Stimulated activated naive B cell treated with anti-CD40 and anti-IgM and Interleukin-4, amounts not matched to agents 10 μg/mL and 1 μg/mL and 100 μg/mL, for 72 hours (primary cell): ENCODE data around the gene ANKRD11.
"Not testable (repeated sequence)": the region's sequence is repeated elsewhere in the genome, so short reads cannot be mapped to it uniquely, and the experiment has no call there.

Source experiments
- ATAC-seq, 2 donors: fragments of 150-1000 bp; cut with Tn5 transposase; replicated peaks; 2 replicates each; pipeline ENCODE4 v1.10.0; 2021; ENCODE audit warnings: moderate library complexity in 1 of 2
- DNase-seq: peaks from one replicate; pipeline ENCODE4 v3.0.0; 2021
- H3K27ac Mint-ChIP-seq: one replicate; pipeline ENCODE4 v1.8.0; 2022; ENCODE audit warnings: mild to moderate bottlenecking, mixed read lengths
- H3K27me3 Mint-ChIP-seq, 2 donors: one replicate each; pipeline ENCODE4 v1.8.0; 2022; ENCODE audit warnings: mixed read lengths in 2 of 2
- H3K36me3 Mint-ChIP-seq, 2 donors: one replicate each; pipeline ENCODE4 v1.8.0; 2022; ENCODE audit warnings: mixed read lengths in 2 of 2, mild to moderate bottlenecking in 1 of 2
- H3K4me1 Mint-ChIP-seq, 2 donors: one replicate each; pipeline ENCODE4 v1.8.0; 2022; ENCODE audit warnings: mixed read lengths in 2 of 2, mild to moderate bottlenecking in 1 of 2
- H3K4me3 Mint-ChIP-seq, 2 donors: one replicate each; pipeline ENCODE4 v1.8.0; 2022; ENCODE audit warnings: mild to moderate bottlenecking in 2 of 2, mixed read lengths in 2 of 2, moderate library complexity in 1 of 2
- H3K9me3 Mint-ChIP-seq, 2 donors: one replicate each; pipeline ENCODE4 v1.8.0; 2022; ENCODE audit warnings: mixed read lengths in 2 of 2, mild to moderate bottlenecking in 1 of 2

Gene ANKRD11

DNA sequence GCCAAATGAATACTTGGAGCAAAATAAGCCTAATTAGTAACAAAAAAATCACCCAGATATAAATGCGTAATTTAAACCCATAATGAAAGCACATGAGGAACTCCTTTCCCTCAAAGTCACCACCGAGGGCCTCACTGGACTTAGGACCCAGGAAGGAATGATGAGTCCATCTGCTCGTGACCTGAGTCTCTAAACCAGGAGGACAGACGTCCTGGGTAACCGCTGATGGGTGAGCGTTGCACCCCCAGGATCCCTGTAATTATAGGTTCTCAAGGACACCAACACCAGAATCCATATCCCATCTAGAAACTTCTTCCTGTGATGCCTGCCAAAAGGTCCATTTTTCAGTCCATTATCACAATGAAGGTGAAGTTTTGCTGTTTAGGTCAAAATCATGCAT, 151.5 kb downstream of the ANKRD11 start:
- no peaks in the 10 kb centered on the region for H3K9me3 Mint-ChIP-seq
- no peak overlapping the region for H3K4me3 Mint-ChIP-seq
- no peak overlapping the region for H3K27ac Mint-ChIP-seq
- H3K4me1 Mint-ChIP-seq: peaks cover 50 to 84% of the 10 kb centered on the region in 2 donors
- no peak for ATAC-seq
- no peaks in the 10 kb centered on the region for H3K27me3 Mint-ChIP-seq
- H3K36me3 Mint-ChIP-seq: peaks cover 8 to 15% of the 10 kb centered on the region in 2 donors
- DNase-seq: no peak

DNA sequence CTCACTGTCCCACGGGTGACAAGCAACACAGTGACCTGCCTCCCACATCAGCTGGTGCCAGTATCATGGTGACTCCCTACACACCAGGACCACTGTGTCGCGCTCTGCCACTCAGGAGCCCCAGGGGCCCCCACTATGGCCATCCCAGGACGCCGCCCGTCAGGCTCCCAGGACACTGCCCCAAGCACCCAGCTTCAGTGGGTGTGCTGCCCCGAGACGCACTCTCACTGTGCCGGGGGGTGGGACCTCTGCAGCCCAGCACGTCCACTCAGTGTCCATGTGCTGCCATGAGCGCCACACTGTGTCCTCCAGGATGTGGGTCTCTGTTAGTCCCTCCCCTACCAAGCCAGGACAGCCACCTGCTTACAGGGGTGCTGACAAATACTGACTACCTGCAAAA, 152.4 kb downstream of the ANKRD11 start:
- Mint-ChIP-seq H3K9me3 (no peaks in the 10 kb centered on the region), H3K4me3 (no peak overlapping the region), H3K36me3 (peaks cover 5 to 10% of the 10 kb centered on the region in 2 donors), H3K4me1 (peaks cover 50 to 83% of the 10 kb centered on the region in 2 donors), H3K27me3 (no peaks in the 10 kb centered on the region), H3K27ac (peak overlapping the region; percentile 69)
- ATAC-seq (no peak), DNase-seq (no peak)

DNA sequence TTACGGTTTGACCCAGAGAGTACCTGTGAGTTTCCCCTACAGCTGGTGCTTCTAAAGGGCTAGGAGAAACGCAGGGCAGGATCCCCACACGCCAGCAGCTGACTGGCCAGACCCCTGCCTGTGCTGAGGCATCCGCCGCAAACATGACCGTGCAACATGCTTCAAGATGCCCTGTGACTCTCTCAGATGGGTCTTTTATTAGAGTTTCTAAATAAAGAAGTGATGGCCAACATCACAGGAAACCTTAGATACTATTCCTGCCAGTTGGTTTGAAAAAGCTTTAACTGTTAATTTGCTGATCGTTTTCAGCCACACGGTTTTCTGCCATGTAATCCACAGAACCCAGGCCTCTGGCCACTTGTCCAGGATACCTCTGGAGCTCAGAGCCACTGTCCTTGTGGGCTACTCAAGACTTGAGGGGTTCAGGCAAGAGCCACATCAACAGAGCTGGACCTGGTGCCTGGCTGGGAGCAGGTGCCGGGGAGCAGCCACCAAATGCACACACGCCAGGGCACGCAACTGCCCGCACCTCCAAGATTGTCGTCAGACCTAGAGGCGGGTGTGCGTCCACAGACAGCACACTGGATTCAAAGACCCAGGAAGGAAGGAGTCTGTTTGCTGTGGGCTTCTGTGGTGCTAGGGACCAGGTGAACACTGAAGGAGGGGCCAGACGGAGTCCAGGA, 154.4 kb downstream of the ANKRD11 start:
- Mint-ChIP-seq H3K4me1 (peaks cover 53 to 82% of the 10 kb centered on the region in 2 donors), H3K4me3 (no peak overlapping the region), H3K27me3 (no peaks in the 10 kb centered on the region), H3K36me3 (peaks cover 0 to 7% of the 10 kb centered on the region in 2 donors), H3K27ac (peak overlapping the region; percentile 47), H3K9me3 (no peaks in the 10 kb centered on the region)
- DNase-seq (no peak), ATAC-seq (no peak)

DNA sequence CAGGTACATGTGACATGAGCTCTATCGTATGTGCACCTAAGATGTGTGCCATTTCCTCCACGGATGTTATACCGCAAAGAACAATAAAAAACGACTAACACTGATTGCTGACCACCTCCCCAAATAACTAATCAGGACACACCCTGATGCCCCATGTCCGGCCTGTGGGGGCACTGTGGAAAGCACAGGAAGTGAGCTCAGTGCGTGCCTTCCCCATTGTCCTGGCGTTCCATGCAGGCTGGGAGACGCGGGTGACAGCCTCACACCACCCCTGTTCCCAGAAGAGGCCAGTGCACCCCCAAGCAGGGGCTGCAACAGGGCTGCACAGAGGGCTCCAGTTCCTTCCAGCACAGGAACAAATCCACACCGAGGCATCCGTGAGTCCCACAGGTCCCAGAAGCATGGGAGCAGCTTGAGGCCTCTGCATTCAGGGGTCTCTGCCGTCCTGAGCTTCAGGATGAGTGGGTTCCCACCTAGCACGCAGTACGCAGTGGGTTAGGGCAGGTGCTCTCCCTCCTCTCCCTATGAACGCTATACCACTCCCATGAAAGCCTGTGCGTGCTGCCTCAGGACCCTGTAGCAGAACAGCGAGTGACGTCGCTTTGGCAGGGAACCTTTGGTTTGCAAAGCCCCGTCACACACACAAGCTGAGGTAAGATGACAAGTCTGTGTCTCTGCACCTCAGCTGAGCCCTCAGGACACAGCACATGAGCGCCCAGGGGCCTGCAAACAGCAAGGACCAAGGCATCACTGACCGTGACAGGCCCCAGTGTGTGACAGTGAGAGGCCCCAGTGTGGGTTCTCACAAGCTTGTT, 155.2 kb downstream of the ANKRD11 start:
- H3K27me3 Mint-ChIP-seq: no peaks in the 10 kb centered on the region
- H3K27ac Mint-ChIP-seq: peak overlapping the region; percentile 61
- H3K4me3 Mint-ChIP-seq: peak overlapping the region in 1 of 2 donors; percentile 25
- peaks cover 54 to 79% of the 10 kb centered on the region in 2 donors for H3K4me1 Mint-ChIP-seq
- H3K36me3 Mint-ChIP-seq: peaks cover 0 to 7% of the 10 kb centered on the region in 2 donors
- DNase-seq (no peak), ATAC-seq (peak in 1 of 2 donors; percentile 15)
- no peaks in the 10 kb centered on the region for H3K9me3 Mint-ChIP-seq

DNA sequence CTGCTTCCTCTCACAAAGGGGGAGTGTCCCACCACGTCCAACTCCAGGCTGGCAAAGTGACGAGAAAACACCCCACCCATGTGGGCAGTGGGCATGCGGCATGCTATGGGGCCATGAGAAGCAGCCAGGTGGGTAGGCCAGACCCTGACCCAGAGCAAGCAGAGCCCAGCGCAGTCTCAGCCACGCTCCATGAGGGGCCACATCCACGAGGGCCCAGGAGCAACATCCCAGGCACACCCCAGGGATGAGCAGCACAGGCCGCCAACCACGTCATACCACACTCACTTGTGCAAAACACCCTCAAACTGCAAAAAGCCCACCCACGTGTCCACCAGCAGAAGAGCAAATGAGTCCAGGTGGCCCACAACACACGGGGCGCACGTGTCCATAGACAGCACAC, 155.9 kb downstream of the ANKRD11 start:
- Mint-ChIP-seq H3K9me3 (no peaks in the 10 kb centered on the region), H3K4me3 (peak overlapping the region in 1 of 2 donors; percentile 25), H3K27ac (peak overlapping the region; percentile 75), H3K36me3 (peaks cover 0 to 7% of the 10 kb centered on the region in 2 donors), H3K4me1 (peaks cover 50 to 76% of the 10 kb centered on the region in 2 donors), H3K27me3 (no peaks in the 10 kb centered on the region)
- no peak for DNase-seq
- ATAC-seq: no peak

DNA sequence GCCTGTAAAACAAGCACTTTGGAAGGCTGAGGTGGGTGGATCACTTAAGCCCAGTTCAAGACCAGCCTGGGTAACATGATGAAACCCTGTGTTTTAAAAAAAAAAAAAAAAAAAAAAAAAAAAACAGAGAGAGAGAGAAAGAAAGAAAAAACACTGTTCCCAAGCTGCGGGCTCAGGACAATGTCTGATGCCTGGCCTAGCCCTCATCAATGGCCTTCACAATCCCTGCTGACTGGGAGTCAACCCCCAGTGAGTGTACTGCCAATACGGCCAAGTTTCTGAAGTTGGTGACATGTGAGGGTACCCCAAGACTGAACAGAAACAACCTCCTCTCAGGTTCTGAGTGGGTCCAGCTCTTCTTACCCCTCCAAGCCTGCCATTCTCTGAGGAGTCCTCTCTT, 156.3 kb downstream of the ANKRD11 start:
- H3K36me3 Mint-ChIP-seq: peaks cover 2 to 9% of the 10 kb centered on the region in 2 donors
- no peaks in the 10 kb centered on the region for H3K27me3 Mint-ChIP-seq
- DNase-seq (no peak), ATAC-seq (peak; percentile 3 to 31)
- peaks cover 50 to 76% of the 10 kb centered on the region in 2 donors for H3K4me1 Mint-ChIP-seq
- H3K27ac Mint-ChIP-seq: no peak overlapping the region
- no peaks in the 10 kb centered on the region for H3K9me3 Mint-ChIP-seq
- no peak overlapping the region for H3K4me3 Mint-ChIP-seq

DNA sequence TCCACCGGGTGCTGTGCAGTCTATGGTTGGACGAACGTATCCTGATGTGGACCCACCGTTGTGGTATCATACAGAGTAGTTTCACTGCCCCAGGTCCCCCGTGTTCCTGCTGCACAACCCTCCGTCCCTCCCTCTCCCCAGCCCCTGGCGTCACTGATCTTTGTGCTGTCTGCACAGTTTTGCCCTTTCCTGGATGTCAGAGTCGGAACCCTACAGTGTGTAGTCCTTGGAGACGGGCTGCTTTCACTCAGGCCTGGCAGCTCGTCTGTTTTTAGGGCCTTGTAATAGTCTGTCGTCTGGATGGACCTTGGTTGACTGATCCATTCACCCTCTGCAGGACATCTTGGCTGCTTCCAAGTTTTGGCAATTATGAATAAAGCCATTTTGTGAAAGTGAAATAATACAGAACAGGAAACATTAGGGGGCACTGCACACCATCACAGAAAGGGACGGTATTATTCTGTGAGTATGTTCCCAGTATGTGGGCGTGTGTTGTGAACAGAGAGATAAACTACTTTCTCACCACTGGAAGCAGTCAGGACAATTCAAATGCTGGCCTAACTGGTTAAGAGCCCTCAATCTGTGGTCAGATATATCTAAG, 156.9 kb downstream of the ANKRD11 start:
- H3K4me3 Mint-ChIP-seq, DNase-seq, H3K9me3 Mint-ChIP-seq, H3K27me3 Mint-ChIP-seq: not testable (repeated sequence)
- Mint-ChIP-seq H3K4me1 (peaks cover 48 to 73% of the 10 kb centered on the region in 2 donors), H3K27ac (peak overlapping the region; percentile 67), H3K36me3 (peaks cover 3 to 11% of the 10 kb centered on the region in 2 donors)
- peak; percentile 70 to 77 for ATAC-seq

DNA sequence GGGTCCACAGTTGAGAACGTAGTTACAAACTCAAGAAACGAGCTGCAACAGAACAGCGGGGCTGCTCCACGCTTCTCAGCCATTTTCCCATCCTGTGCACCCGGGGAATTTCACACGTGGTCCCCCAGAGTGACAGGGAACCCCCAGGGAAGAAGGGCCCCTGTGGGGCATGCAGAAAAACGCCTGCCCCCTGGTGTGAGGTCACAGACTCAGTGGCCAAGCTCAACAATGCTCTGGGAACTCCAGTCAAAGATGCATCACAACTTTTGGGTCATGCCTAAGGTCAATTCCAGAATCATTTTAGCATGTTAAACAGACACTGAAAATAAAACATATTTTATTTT, 157.5 kb downstream of the ANKRD11 start:
- no peak overlapping the region for H3K4me3 Mint-ChIP-seq
- DNase-seq: no peak
- no peaks in the 10 kb centered on the region for H3K9me3 Mint-ChIP-seq
- H3K4me1 Mint-ChIP-seq: peaks cover 52 to 73% of the 10 kb centered on the region in 2 donors
- peaks cover 6 to 16% of the 10 kb centered on the region in 2 donors for H3K36me3 Mint-ChIP-seq
- ATAC-seq: no peak
- H3K27me3 Mint-ChIP-seq: no peaks in the 10 kb centered on the region
- H3K27ac Mint-ChIP-seq: no peak overlapping the region

DNA sequence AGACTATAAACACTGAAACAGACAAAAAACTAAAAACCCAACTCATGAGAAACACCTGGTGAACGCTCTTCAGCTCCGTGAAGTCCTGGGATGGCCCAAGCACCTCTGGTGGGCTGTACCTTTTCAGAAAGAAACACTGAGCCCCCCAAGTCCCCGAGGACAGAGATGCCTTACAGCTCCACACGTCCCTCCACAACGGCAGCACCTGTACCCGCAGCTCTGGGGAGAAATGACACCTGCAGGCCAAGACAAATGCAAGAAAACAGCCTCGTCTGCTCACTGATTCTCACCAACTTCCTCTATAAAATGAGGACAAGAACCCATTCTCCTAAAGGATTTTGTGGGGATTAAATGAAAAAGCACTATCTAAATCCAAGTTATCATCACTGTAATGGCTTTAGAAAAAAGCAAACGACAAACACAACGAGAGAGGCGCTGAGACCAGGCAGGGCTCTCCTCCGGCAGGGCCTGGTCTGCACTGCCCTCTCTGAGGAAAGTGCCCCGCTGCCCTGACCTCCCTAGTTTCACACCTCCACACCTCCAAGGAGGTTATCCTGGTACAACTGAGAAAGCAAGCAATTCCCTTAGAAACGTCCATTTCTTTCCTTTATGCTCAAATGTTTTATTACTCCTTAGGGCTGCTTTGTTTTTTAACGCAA, 158.0 kb downstream of the ANKRD11 start:
- ATAC-seq (no peak), DNase-seq (no peak)
- Mint-ChIP-seq H3K27me3 (no peaks in the 10 kb centered on the region), H3K4me3 (no peak overlapping the region), H3K4me1 (peaks cover 52 to 74% of the 10 kb centered on the region in 2 donors), H3K27ac (peak overlapping the region; percentile 26), H3K36me3 (peaks cover 6 to 19% of the 10 kb centered on the region in 2 donors), H3K9me3 (no peaks in the 10 kb centered on the region)

DNA sequence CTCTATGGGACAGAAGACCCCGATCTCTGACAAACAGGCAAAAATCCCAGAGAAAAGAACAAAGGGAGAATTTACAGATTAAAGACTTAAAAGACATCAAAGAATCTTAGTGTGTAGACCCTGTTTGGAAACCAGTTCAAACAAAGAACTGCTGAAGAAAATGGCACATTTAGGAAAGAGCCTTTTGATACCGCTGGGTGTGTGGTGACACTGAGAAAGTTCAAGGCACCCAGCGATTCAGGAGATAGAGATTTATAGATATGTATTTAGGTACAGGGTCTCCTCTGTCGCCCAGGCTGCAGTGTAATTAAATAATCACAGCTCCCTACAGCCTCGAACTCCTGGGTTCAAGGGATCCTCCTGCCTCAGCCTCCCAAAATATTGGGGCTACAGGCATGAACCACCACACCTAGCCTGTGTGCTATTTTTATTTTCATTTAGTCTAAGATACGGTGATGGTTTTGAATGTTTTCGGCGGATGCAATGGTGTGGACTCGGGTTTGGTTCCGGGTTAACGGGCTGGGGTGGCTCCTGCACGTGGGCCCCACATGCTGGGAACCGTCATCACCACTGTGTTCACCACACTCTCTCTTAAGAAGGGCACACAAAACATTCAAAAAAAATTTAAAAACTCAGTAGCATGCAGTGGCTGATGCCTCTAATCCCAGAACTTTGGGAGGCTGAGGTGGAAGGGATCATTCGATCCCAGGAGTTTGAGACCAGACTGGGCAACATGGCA, 158.8 kb downstream of the ANKRD11 start:
- ATAC-seq: no peak
- Mint-ChIP-seq H3K27me3 (no peaks in the 10 kb centered on the region), H3K36me3 (peaks cover 7 to 21% of the 10 kb centered on the region in 2 donors), H3K4me1 (peaks cover 57 to 75% of the 10 kb centered on the region in 2 donors), H3K27ac (no peak overlapping the region), H3K4me3 (no peak overlapping the region), H3K9me3 (no peaks in the 10 kb centered on the region)
- no peak for DNase-seq

DNA sequence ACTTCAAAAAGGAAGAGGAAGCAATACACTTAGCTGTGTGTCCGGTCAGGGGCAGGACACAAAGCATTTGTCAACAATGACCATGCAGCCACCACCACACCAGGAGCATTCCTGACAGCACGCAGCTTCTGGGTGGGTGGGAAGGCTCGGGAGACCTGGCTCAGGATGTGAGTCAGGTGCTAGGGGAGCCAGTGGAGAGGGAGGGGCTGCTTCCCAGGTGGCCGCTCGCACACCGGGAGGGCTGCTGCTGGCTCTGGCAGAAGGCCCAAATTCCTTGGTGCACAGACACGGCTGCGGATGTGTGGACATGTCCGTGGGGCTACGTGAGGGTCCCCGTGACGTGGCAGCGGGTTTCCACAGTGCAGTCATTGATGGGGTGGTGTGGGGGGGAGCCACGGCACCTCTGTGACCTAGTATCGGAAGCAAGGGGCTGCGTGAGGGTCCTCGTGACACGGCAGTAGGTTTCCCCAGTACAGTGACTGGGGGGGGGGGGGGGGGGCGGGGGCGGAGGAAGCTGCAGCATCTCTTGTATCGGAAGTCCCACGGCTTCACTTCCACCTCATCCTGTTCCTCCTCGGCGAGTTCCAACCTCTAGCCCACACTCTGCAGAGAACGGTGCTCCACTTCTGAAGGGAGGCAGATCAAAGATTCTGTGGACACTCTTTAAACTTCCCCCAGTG, 160.0 kb downstream of the ANKRD11 start:
- Mint-ChIP-seq H3K9me3 (peaks cover 0 to under 1% of the 10 kb centered on the region in 2 donors), H3K4me1 (peaks cover 58 to 75% of the 10 kb centered on the region in 2 donors), H3K4me3 (peak overlapping the region; percentile 17 to 25), H3K36me3 (peaks cover 11 to 23% of the 10 kb centered on the region in 2 donors), H3K27me3 (no peaks in the 10 kb centered on the region), H3K27ac (peak overlapping the region; percentile 70)
- ATAC-seq: peak; percentile 22 to 30
- DNase-seq: no peak

DNA sequence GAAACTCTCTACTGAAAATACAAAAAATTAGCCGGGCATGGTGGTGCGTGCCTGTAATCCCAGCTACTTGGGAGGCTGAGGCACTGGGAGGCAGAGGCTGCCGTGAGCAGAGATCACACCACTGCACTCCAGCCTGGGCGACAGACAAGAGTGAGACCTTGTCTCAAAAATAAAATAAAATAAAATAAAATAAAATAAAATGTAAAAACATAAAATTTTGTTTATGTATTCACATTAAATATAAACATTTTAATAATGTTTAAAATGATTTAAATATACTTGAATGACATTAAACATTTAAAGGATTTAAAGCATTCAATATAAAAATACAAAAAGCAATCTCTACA, 160.6 kb downstream of the ANKRD11 start:
- not testable (repeated sequence) for ATAC-seq, H3K27ac Mint-ChIP-seq, H3K27me3 Mint-ChIP-seq, H3K9me3 Mint-ChIP-seq, H3K4me3 Mint-ChIP-seq, DNase-seq
- H3K4me1 Mint-ChIP-seq: peaks cover 60 to 75% of the 10 kb centered on the region in 2 donors
- peaks cover 11 to 24% of the 10 kb centered on the region in 2 donors for H3K36me3 Mint-ChIP-seq
